ENCODE results near the gene CKM. TPM values are rescaled to one million over a fixed set of nuclear protein-coding genes. Genes with fewer than 3 reads are reported as not detected.
"Not testable (repeated sequence)": the region's sequence is repeated elsewhere in the genome, so short reads cannot be mapped to it uniquely, and the experiment has no call there.

The CKM gene
- total RNA-seq, 1 donor from 2014 or later = not detected

GRCh38 chr19:45273521-45273855 lies 49.2 kb downstream of the CKM start:
- H3K27ac ChIP-seq (ENCODE audit: low read depth, low read length) = no peak overlapping the region
- no peak for DNase-seq (ENCODE audit: low read depth)
- H3K4me3 Mint-ChIP-seq (ENCODE audit: unreplicated experiment) = no peak overlapping the region
- no peaks in the 10 kb centered on the region for H3K9me3 Mint-ChIP-seq (ENCODE audit: unreplicated experiment)
- no peaks in the 10 kb centered on the region for H3K79me2 ChIP-seq (ENCODE audit: insufficient read depth, low read length)
- no peak overlapping the region for H3K4me3 ChIP-seq (ENCODE audit: insufficient read depth, low read depth, low read length)
- H3K27me3 Mint-ChIP-seq (ENCODE audit: low read depth, unreplicated experiment) = no peaks in the 10 kb centered on the region
- no peak overlapping the region for H3K27ac Mint-ChIP-seq (ENCODE audit: unreplicated experiment)
- H2AFZ ChIP-seq (ENCODE audit: low read depth, low read length) = no peak overlapping the region
- TF ChIP-seq CTCF (IDR thresholded peaks at IDR 0.05; ENCODE audit: insufficient read depth, low read depth, low read length) (no peak), EZH2 (IDR thresholded peaks at IDR 0.05; ENCODE audit: insufficient read depth, low read length) (no peak)
- no peaks in the 10 kb centered on the region for H3K4me1 ChIP-seq (ENCODE audit: insufficient read depth, low read length)
- no peak overlapping the region for H3K9ac ChIP-seq (ENCODE audit: low read length)
- no peak for FAIRE-seq
- peaks cover 14% of the 10 kb centered on the region for H3K36me3 ChIP-seq (ENCODE audit: insufficient read depth, low read length)
- H3K4me2 ChIP-seq (ENCODE audit: low read length) = no peak overlapping the region
- H4K20me1 ChIP-seq (ENCODE audit: insufficient read depth, low read length) = no peaks in the 10 kb centered on the region
- H3K4me1 Mint-ChIP-seq (ENCODE audit: low read depth, unreplicated experiment) = no peaks in the 10 kb centered on the region
- H3K36me3 Mint-ChIP-seq (ENCODE audit: low read depth, unreplicated experiment) = peaks cover 36% of the 10 kb centered on the region
- no peaks in the 10 kb centered on the region for H3K9me3 ChIP-seq (ENCODE audit: insufficient read depth, low read depth, low read length)
- no peaks in the 10 kb centered on the region for H3K27me3 ChIP-seq (ENCODE audit: insufficient read depth, low read length)

- Histone ChIP-seq H3K4me2 (ENCODE audit: low read length) (no peak overlapping the region), H3K4me1 (ENCODE audit: insufficient read depth, low read length) (no peaks in the 10 kb centered on the region), H2AFZ (ENCODE audit: low read depth, low read length) (no peak overlapping the region), H3K36me3 (ENCODE audit: insufficient read depth, low read length) (peaks cover 17% of the 10 kb centered on the region), H3K79me2 (ENCODE audit: insufficient read depth, low read length) (no peaks in the 10 kb centered on the region), H3K4me3 (ENCODE audit: insufficient read depth, low read depth, low read length) (no peak overlapping the region), H4K20me1 (ENCODE audit: insufficient read depth, low read length) (no peaks in the 10 kb centered on the region), H3K27ac (ENCODE audit: low read depth, low read length) (no peak overlapping the region), H3K27me3 (ENCODE audit: insufficient read depth, low read length) (no peaks in the 10 kb centered on the region), H3K9me3 (ENCODE audit: insufficient read depth, low read depth, low read length) (no peaks in the 10 kb centered on the region), H3K9ac (ENCODE audit: low read length) (no peak overlapping the region)
- Mint-ChIP-seq H3K4me1 (ENCODE audit: low read depth, unreplicated experiment) (no peaks in the 10 kb centered on the region), H3K9me3 (ENCODE audit: unreplicated experiment) (no peaks in the 10 kb centered on the region), H3K4me3 (ENCODE audit: unreplicated experiment) (no peak overlapping the region), H3K27ac (ENCODE audit: unreplicated experiment) (no peak overlapping the region), H3K36me3 (ENCODE audit: low read depth, unreplicated experiment) (peaks cover 26% of the 10 kb centered on the region), H3K27me3 (ENCODE audit: low read depth, unreplicated experiment) (no peaks in the 10 kb centered on the region)
- DNase-seq (ENCODE audit: low read depth) = no peak
- TF ChIP-seq CTCF (IDR thresholded peaks at IDR 0.05; ENCODE audit: insufficient read depth, low read depth, low read length) (no peak), EZH2 (IDR thresholded peaks at IDR 0.05; ENCODE audit: insufficient read depth, low read length) (no peak)
- no peak for FAIRE-seq
Measured at GRCh38 chr19:45271735-45272108, 51.0 kb downstream of the CKM start.

GRCh38 chr19:45271098-45271734 lies 51.5 kb downstream of the CKM start:
- peaks cover 25% of the 10 kb centered on the region for H3K36me3 Mint-ChIP-seq (ENCODE audit: low read depth, unreplicated experiment)
- H3K27ac ChIP-seq (ENCODE audit: low read depth, low read length) = no peak overlapping the region
- no peak overlapping the region for H3K4me3 Mint-ChIP-seq (ENCODE audit: unreplicated experiment)
- H3K27ac Mint-ChIP-seq (ENCODE audit: unreplicated experiment) = no peak overlapping the region
- no peak overlapping the region for H2AFZ ChIP-seq (ENCODE audit: low read depth, low read length)
- peaks cover 1% of the 10 kb centered on the region for H3K4me1 Mint-ChIP-seq (ENCODE audit: low read depth, unreplicated experiment)
- H3K9me3 ChIP-seq (ENCODE audit: insufficient read depth, low read depth, low read length) = no peaks in the 10 kb centered on the region
- H4K20me1 ChIP-seq (ENCODE audit: insufficient read depth, low read length) = no peaks in the 10 kb centered on the region
- H3K4me2 ChIP-seq (ENCODE audit: low read length) = no peak overlapping the region
- TF ChIP-seq CTCF (IDR thresholded peaks at IDR 0.05; ENCODE audit: insufficient read depth, low read depth, low read length) (no peak), EZH2 (IDR thresholded peaks at IDR 0.05; ENCODE audit: insufficient read depth, low read length) (no peak)
- no peaks in the 10 kb centered on the region for H3K4me1 ChIP-seq (ENCODE audit: insufficient read depth, low read length)
- no peaks in the 10 kb centered on the region for H3K27me3 ChIP-seq (ENCODE audit: insufficient read depth, low read length)
- H3K9me3 Mint-ChIP-seq (ENCODE audit: unreplicated experiment) = no peaks in the 10 kb centered on the region
- H3K9ac ChIP-seq (ENCODE audit: low read length) = no peak overlapping the region
- FAIRE-seq (no peak), DNase-seq (ENCODE audit: low read depth) (no peak)
- H3K36me3 ChIP-seq (ENCODE audit: insufficient read depth, low read length) = peaks cover 17% of the 10 kb centered on the region
- H3K79me2 ChIP-seq (ENCODE audit: insufficient read depth, low read length) = no peaks in the 10 kb centered on the region
- no peak overlapping the region for H3K4me3 ChIP-seq (ENCODE audit: insufficient read depth, low read depth, low read length)
- H3K27me3 Mint-ChIP-seq (ENCODE audit: low read depth, unreplicated experiment) = no peaks in the 10 kb centered on the region

GRCh38 chr19:45269939-45270338 lies 52.7 kb downstream of the CKM start:
- not testable (repeated sequence) for H3K27me3 ChIP-seq (ENCODE audit: insufficient read depth, low read length); H3K4me3 ChIP-seq (ENCODE audit: insufficient read depth, low read depth, low read length); H3K4me3 Mint-ChIP-seq (ENCODE audit: unreplicated experiment); FAIRE-seq; H3K9me3 Mint-ChIP-seq (ENCODE audit: unreplicated experiment); H4K20me1 ChIP-seq (ENCODE audit: insufficient read depth, low read length); H3K27ac Mint-ChIP-seq (ENCODE audit: unreplicated experiment); H3K27me3 Mint-ChIP-seq (ENCODE audit: low read depth, unreplicated experiment); H3K27ac ChIP-seq (ENCODE audit: low read depth, low read length); H3K4me1 ChIP-seq (ENCODE audit: insufficient read depth, low read length); H3K79me2 ChIP-seq (ENCODE audit: insufficient read depth, low read length); H3K9me3 ChIP-seq (ENCODE audit: insufficient read depth, low read depth, low read length); H3K4me2 ChIP-seq (ENCODE audit: low read length); H3K9ac ChIP-seq (ENCODE audit: low read length); H2AFZ ChIP-seq (ENCODE audit: low read depth, low read length); DNase-seq (ENCODE audit: low read depth); H3K4me1 Mint-ChIP-seq (ENCODE audit: low read depth, unreplicated experiment)
- peaks cover 17% of the 10 kb centered on the region for H3K36me3 ChIP-seq (ENCODE audit: insufficient read depth, low read length)
- peaks cover 26% of the 10 kb centered on the region for H3K36me3 Mint-ChIP-seq (ENCODE audit: low read depth, unreplicated experiment)

Measured in astrocyte (in vitro differentiated cells and primary cell).